Liver (tissue), 3 donors: ENCODE measurements around the gene ALKBH4.
"Not testable (repeated sequence)": the region's sequence is repeated elsewhere in the genome, so short reads cannot be mapped to it uniquely, and the experiment has no call there.

Experiments
- CTCF ChIP-seq: fragments of 150-350 bp; IDR thresholded peaks from 2 replicates; pipeline ENCODE4 v1.5.1; 2017; ENCODE audit warnings: improper control_type of control experiment, low read depth, low read length; ENCODE audit not compliant: missing input control
- EGR1 ChIP-seq, 2 donors: IDR thresholded peaks; 2 replicates each; pipeline ENCODE4 v1.6.1; 2016 to 2018; ENCODE audit warnings: antibody characterized with exemption in 2 of 2, low read depth in 2 of 2
- FOXA1 ChIP-seq: IDR thresholded peaks from 2 replicates; pipeline ENCODE4 v1.6.1; 2016; ENCODE audit warnings: antibody characterized with exemption
- GABPA ChIP-seq, 2 donors: IDR thresholded peaks in 1 of 2; conservative IDR thresholded peaks in 1 of 2; 2 replicates each; pipeline ENCODE4 v1.6.1; 2016; ENCODE audit warnings: antibody characterized with exemption in 2 of 2, mild to moderate bottlenecking in 1 of 2, moderate library complexity in 1 of 2
- JUND ChIP-seq, 2 donors: IDR thresholded peaks; 2 replicates each; pipeline ENCODE4 v1.6.1; 2016; ENCODE audit warnings: antibody characterized with exemption in 2 of 2
- MAX ChIP-seq: IDR thresholded peaks from 2 replicates; pipeline ENCODE4 v1.6.1; 2016; ENCODE audit warnings: antibody characterized with exemption
- NR2F2 ChIP-seq: IDR thresholded peaks from 2 replicates; pipeline ENCODE4 v1.6.1; 2016; ENCODE audit warnings: antibody characterized with exemption
- RAD21 ChIP-seq, 2 donors: IDR thresholded peaks; 2 replicates each; pipeline ENCODE4 v1.6.1; 2016; ENCODE audit warnings: antibody characterized with exemption in 2 of 2, mild to moderate bottlenecking in 2 of 2
- RXRA ChIP-seq, 2 donors: IDR thresholded peaks; 2 replicates each; pipeline ENCODE4 v1.6.1; 2017 to 2018; ENCODE audit warnings: antibody characterized with exemption in 2 of 2, mild to moderate bottlenecking in 1 of 2
- SP1 ChIP-seq: IDR thresholded peaks from 2 replicates; pipeline ENCODE4 v1.6.1; 2018; ENCODE audit warnings: antibody characterized with exemption, mild to moderate bottlenecking
- TAF1 ChIP-seq: conservative IDR thresholded peaks from 2 replicates; pipeline ENCODE4 v1.6.1; 2016; ENCODE audit warnings: antibody characterized with exemption, mild to moderate bottlenecking
- ZBTB33 ChIP-seq: IDR thresholded peaks from 2 replicates; pipeline ENCODE4 v1.6.1; 2016; ENCODE audit warnings: antibody characterized with exemption
- TF ChIP-seq, protein P1 (sequence below): IDR thresholded peaks from 2 replicates; pipeline ENCODE4 v1.6.1; 2016; ENCODE audit warnings: antibody characterized with exemption, mild to moderate bottlenecking
- donor health status: healthy.
- donor health status: healthy.

GRCh38 chr7:102478314-102479208, 13.9 kb upstream of the ALKBH4 start, which contains the start of gene POLR2J:
- TF ChIP-seq CTCF = peak; percentile 31
- not testable (repeated sequence) for TF ChIP-seq JUND (IDR thresholded peaks at IDR 0.05); EGR1 (IDR thresholded peaks at IDR 0.05; ENCODE audit: low read depth in 2 of 2); TAF1; RXRA (IDR thresholded peaks at IDR 0.05); SP1; FOXA1; ZBTB33; RAD21 (IDR thresholded peaks at IDR 0.05); MAX; NR2F2
- TF ChIP-seq GABPA (IDR thresholded peaks at IDR 0.05 in 1 of 2, conservative IDR thresholded peaks at IDR 0.05 in 1 of 2) = peak in 1 of 2 donors; percentile 74
- TF ChIP-seq, protein P1, sequence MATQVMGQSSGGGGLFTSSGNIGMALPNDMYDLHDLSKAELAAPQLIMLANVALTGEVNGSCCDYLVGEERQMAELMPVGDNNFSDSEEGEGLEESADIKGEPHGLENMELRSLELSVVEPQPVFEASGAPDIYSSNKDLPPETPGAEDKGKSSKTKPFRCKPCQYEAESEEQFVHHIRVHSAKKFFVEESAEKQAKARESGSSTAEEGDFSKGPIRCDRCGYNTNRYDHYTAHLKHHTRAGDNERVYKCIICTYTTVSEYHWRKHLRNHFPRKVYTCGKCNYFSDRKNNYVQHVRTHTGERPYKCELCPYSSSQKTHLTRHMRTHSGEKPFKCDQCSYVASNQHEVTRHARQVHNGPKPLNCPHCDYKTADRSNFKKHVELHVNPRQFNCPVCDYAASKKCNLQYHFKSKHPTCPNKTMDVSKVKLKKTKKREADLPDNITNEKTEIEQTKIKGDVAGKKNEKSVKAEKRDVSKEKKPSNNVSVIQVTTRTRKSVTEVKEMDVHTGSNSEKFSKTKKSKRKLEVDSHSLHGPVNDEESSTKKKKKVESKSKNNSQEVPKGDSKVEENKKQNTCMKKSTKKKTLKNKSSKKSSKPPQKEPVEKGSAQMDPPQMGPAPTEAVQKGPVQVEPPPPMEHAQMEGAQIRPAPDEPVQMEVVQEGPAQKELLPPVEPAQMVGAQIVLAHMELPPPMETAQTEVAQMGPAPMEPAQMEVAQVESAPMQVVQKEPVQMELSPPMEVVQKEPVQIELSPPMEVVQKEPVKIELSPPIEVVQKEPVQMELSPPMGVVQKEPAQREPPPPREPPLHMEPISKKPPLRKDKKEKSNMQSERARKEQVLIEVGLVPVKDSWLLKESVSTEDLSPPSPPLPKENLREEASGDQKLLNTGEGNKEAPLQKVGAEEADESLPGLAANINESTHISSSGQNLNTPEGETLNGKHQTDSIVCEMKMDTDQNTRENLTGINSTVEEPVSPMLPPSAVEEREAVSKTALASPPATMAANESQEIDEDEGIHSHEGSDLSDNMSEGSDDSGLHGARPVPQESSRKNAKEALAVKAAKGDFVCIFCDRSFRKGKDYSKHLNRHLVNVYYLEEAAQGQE = not testable (repeated sequence)
